Ascending aorta (tissue), 2 donors: ENCODE results near the gene TMED7. TPM values are rescaled to one million over a fixed set of nuclear protein-coding genes. Genes with fewer than 3 reads are reported as not detected.

Experiments used
- DNase-seq, 2 donors: peaks; one replicate each; pipeline ENCODE4 v3.0.0-alpha.2; 2019; ENCODE audit warnings: low spot score in 2 of 2
- H3K27ac ChIP-seq, 2 donors: fragments of 200-600 bp; sonication (generic); one replicate each; pipeline ENCODE4 v1.5.1; 2016 to 2017; ENCODE audit warnings: mild to moderate bottlenecking in 1 of 2
- H3K27me3 ChIP-seq: fragments of 200-600 bp; sonication (generic); one replicate; pipeline ENCODE4 v1.5.1; 2017
- H3K36me3 ChIP-seq, 2 donors: fragments of 200-600 bp; sonication (generic); one replicate each; pipeline ENCODE4 v1.5.1; 2016
- H3K4me1 ChIP-seq, 2 donors: fragments of 200-600 bp; sonication (generic); one replicate each; pipeline ENCODE4 v1.5.1; 2016 to 2017; ENCODE audit warnings: mild to moderate bottlenecking in 1 of 2
- H3K4me3 ChIP-seq, 2 donors: fragments of 200-600 bp; sonication (generic); one replicate each; pipeline ENCODE4 v1.5.1; 2016 to 2017; ENCODE audit warnings: mild to moderate bottlenecking in 1 of 2
- H3K9me3 ChIP-seq, 2 donors: fragments of 200-600 bp; sonication (generic); one replicate each; pipeline ENCODE4 v1.5.1; 2016
- intact Hi-C: fragments of 100-400 bp; cut with DNase I; formaldehyde crosslinking; loops from one replicate; pipeline ENCODE4 v1.15.1; 2023
- total RNA-seq: library from RNA; depleted of rRNA; stranded (reverse); fragments of >200 nt; gene quantifications from one replicate; pipeline ENCODE4 v1.1.0, GENCODE V29; 2016
- TF ChIP-seq, protein P1 (sequence below), 3 experiments: fragments of 200-600 bp in 2 of 3; fragments of 450-650 bp in 1 of 3; sonication (generic) in 2 of 3; IDR thresholded peaks; one replicate each; pipeline ENCODE4 v1.5.1; 2016 to 2019; ENCODE audit warnings: antibody characterized with exemption in 3 of 3, mild to moderate bottlenecking in 1 of 3, moderate library complexity in 1 of 3

Gene TMED7
- total RNA-seq, 1 donor from 2014 or later = 52.0 TPM

DNA sequence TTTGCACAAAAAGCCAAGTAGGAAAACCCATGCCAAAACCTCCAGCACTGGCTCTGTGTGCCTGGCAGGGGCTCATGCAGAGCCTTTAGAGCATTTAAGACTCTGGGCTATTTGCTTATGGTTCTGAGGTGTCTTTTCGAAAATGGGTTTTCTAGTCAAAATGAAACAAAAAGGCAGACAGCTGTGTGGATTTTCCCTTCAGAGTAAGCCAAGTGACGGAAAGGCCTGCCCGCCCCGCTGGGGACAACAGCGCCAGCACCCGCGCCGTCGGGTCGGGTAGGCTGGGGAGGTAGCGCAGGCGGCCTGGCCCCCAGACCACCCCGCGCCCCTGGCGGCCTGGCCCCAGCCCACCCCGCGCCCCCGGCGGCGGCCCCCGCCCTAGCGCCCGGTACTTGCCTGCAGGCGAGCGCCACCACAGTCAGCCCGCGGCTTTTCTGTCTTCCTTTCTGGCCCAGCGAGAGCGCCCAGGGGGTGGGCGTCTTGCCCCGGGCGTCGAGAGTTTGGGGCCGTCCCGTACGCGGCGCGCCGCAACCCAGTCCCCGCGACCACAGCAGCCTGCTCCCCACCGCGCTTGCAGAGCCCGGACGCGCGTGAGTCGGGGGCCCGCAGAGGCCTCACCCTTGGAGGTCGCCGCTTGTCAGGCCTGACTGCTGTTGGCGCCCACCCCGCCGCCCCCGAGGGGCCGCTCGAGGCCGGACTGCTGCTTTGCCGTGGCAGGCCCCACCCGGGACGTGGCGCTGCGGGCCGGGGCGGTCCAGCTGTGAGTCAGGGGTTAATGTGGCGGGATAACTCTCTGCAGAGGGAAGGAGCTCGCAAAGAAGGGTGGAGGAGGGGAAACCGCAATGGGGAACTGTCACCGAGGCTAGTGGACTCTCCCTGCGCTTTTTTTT is 23.9 kb downstream of the TMED7 start, which contains the start of gene TICAM2:
TICAM2 (minus strand) TSS at position 779 of the 890 bp plus-strand sequence. CDS start 21,223 bp downstream, outside the sequence.
- Histone ChIP-seq H3K4me3 (peak within 1 kb of the TSS; percentile 77 to 88), H3K9me3 (no peaks in the 10 kb centered on the region), H3K4me1 (peaks cover 0 to 14% of the 10 kb centered on the region in 2 donors), H3K27me3 (no peaks in the 10 kb centered on the region), H3K36me3 (no peaks in the 10 kb centered on the region), H3K27ac (peak within 1 kb of the TSS; percentile 93 to 95)
- TF ChIP-seq, protein P1, sequence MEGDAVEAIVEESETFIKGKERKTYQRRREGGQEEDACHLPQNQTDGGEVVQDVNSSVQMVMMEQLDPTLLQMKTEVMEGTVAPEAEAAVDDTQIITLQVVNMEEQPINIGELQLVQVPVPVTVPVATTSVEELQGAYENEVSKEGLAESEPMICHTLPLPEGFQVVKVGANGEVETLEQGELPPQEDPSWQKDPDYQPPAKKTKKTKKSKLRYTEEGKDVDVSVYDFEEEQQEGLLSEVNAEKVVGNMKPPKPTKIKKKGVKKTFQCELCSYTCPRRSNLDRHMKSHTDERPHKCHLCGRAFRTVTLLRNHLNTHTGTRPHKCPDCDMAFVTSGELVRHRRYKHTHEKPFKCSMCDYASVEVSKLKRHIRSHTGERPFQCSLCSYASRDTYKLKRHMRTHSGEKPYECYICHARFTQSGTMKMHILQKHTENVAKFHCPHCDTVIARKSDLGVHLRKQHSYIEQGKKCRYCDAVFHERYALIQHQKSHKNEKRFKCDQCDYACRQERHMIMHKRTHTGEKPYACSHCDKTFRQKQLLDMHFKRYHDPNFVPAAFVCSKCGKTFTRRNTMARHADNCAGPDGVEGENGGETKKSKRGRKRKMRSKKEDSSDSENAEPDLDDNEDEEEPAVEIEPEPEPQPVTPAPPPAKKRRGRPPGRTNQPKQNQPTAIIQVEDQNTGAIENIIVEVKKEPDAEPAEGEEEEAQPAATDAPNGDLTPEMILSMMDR (IDR thresholded peaks at IDR 0.05) = peak; percentile 3 to 15 (median 3)
- DNase-seq = peak; percentile 43 to 82
- intact Hi-C loops = loop anchor here (1.0 kb wide), 1 partner anchor 23 kb away; no protein-coding TSS in a partner anchor

DNA sequence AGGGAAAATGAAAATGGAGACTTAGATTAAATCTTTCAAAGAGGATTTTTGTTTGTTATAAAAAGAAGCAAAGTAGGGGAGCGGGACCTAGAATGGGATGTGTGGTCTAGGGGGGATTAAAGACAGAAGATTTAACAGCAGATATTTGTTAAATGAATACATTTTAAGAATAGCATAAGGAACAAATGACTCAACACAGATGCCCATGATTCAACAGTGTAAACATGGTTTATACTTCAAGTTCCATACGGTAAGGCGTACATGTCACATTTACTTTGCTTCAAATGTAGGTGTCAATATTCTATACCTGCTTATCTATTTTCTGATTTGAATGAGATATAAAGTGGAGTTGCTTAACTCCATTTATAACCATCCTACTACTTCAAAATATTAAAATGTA is 25.1 kb downstream of the TMED7 start:
- Histone ChIP-seq H3K4me1 (peaks cover 0 to 14% of the 10 kb centered on the region in 2 donors), H3K27ac (peak overlapping the region; percentile 93 to 95), H3K9me3 (no peaks in the 10 kb centered on the region), H3K27me3 (no peaks in the 10 kb centered on the region), H3K36me3 (no peaks in the 10 kb centered on the region), H3K4me3 (peak overlapping the region; percentile 77 to 88)
- intact Hi-C loops = no loop called here
- DNase-seq = no peak
- TF ChIP-seq, protein P1 (IDR thresholded peaks at IDR 0.05) = no peak

DNA sequence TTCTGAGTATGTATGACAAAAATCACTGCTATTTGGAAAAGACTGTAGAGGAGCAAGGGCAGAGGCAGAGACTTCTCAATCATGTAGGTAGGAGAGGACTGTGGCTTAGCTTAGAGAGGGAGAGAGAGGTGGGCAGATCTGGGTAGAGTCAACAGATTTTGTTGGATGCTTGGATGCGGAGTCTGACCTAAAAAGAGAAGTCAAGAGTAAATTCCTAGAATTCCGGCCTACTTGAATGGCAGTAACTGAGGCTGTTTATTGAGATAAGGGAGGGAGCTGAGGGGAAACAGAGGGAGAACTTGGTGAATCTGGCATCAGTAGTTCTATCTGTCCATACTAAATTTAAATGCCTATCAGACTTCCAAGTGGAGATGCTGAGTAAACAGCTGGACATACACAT is 25.9 kb downstream of the TMED7 start:
- no peaks in the 10 kb centered on the region for H3K27me3 ChIP-seq
- TF ChIP-seq, protein P1 (IDR thresholded peaks at IDR 0.05) = no peak
- no peaks in the 10 kb centered on the region for H3K36me3 ChIP-seq
- DNase-seq = no peak
- peak overlapping the region; percentile 93 to 95 for H3K27ac ChIP-seq
- intact Hi-C loops = no loop called here
- peak overlapping the region in 1 of 2 donors; percentile 88 for H3K4me3 ChIP-seq
- no peaks in the 10 kb centered on the region for H3K9me3 ChIP-seq
- H3K4me1 ChIP-seq = peaks cover 0 to 14% of the 10 kb centered on the region in 2 donors

DNA sequence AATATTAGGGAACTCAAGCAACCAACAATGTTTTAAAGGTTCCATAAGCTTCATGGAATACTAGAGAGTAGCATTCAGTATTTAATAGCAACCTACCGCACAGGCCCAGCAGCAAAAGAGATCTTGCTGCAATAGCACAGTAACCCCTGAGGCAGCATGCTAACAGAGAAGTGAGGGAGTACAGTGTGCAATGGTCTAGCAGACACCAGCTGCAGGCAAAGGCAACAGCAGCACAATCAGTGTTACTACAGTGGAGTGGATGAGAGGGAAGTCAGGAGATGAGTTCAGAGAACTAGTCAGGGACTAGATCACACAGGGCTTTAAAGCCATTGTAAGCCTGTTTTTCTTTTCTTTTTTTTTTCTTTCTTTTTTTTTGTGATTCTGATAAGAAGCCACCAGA is 26.3 kb downstream of the TMED7 start:
- Histone ChIP-seq H3K27me3 (no peaks in the 10 kb centered on the region), H3K4me1 (peaks cover 0 to 14% of the 10 kb centered on the region in 2 donors), H3K27ac (peak overlapping the region; percentile 93 to 95), H3K36me3 (no peaks in the 10 kb centered on the region), H3K4me3 (peak overlapping the region in 1 of 2 donors; percentile 88), H3K9me3 (no peaks in the 10 kb centered on the region)
- DNase-seq = peak in 1 of 2 donors; percentile 13
- intact Hi-C loops = no loop called here
- TF ChIP-seq, protein P1 (IDR thresholded peaks at IDR 0.05) = no peak

- Histone ChIP-seq H3K36me3 (no peaks in the 10 kb centered on the region), H3K27ac (no peak overlapping the region), H3K27me3 (no peaks in the 10 kb centered on the region), H3K4me1 (no peaks in the 10 kb centered on the region), H3K9me3 (no peaks in the 10 kb centered on the region), H3K4me3 (no peak overlapping the region)
- TF ChIP-seq, protein P1 (IDR thresholded peaks at IDR 0.05) = no peak
- intact Hi-C loops = no loop called here
- DNase-seq = no peak
Observed at GRCh38 chr5:115594128-115595047, 31.4 kb downstream of the TMED7 start.
